CD4-positive, alpha-beta T cell treated with Interleukin-2 at 100 ng/mL for 4 hours (primary cell): ENCODE results near the gene SH3TC1.

Experiments used
- DNase-seq: peaks from one replicate; pipeline ENCODE4 v3.0.0-alpha.2; 2020; ENCODE audit warnings: low spot score

Gene SH3TC1

GRCh38 chr4:8263397-8263796 is 64.3 kb downstream of the SH3TC1 start:
- DNase-seq, result no peak

GRCh38 chr4:8264106-8264505 is 65.0 kb downstream of the SH3TC1 start:
- DNase-seq, result no peak

- DNase-seq, result no peak
These were observed 66.3 kb downstream of the SH3TC1 start for GRCh38 chr4:8265171-8265929.

GRCh38 chr4:8266088-8266487 is 67.0 kb downstream of the SH3TC1 start:
- no peak for DNase-seq

GRCh38 chr4:8266508-8266907 is 67.4 kb downstream of the SH3TC1 start:
- no peak for DNase-seq

GRCh38 chr4:8267077-8267476 is 68.0 kb downstream of the SH3TC1 start:
- DNase-seq, result no peak

- DNase-seq, result no peak
These were observed 69.1 kb downstream of the SH3TC1 start for GRCh38 chr4:8268211-8268610.

GRCh38 chr4:8268901-8269534 is 69.9 kb downstream of the SH3TC1 start:
- DNase-seq, result no peak

- DNase-seq, result no peak
These were observed 70.7 kb downstream of the SH3TC1 start, which contains the start of gene HTRA3 for GRCh38 chr4:8269535-8270417. Gene HTRA3, plus strand, starts transcription at chr4:8269754. Its CDS starts 215 bp downstream, at chr4:8269969.

GRCh38 chr4:8270418-8270771 is 71.3 kb downstream of the SH3TC1 start:
- DNase-seq, result no peak

- DNase-seq, result no peak
These were observed 72.1 kb downstream of the SH3TC1 start for GRCh38 chr4:8270912-8271815.

GRCh38 chr4:8271821-8272220 is 72.7 kb downstream of the SH3TC1 start:
- no peak for DNase-seq

- no peak for DNase-seq
These were observed 73.7 kb downstream of the SH3TC1 start for GRCh38 chr4:8272472-8273428.

GRCh38 chr4:8273450-8273849 is 74.4 kb downstream of the SH3TC1 start:
- no peak for DNase-seq

- DNase-seq, result no peak
These were observed 75.1 kb downstream of the SH3TC1 start for GRCh38 chr4:8274066-8274652.

- DNase-seq, result no peak
These were observed 75.9 kb downstream of the SH3TC1 start for GRCh38 chr4:8274765-8275547.

GRCh38 chr4:8275548-8275910 is 76.4 kb downstream of the SH3TC1 start:
- DNase-seq, result no peak

GRCh38 chr4:8276358-8277240 is 77.5 kb downstream of the SH3TC1 start:
- no peak for DNase-seq
